MM.1S (cell line): ENCODE data around the gene ARHGEF1.
A peak's percentile ranks its signal among the peaks of the same experiment; 100 is the strongest.

Source experiments
- DNase-seq: peaks from one replicate; pipeline ENCODE4 v3.0.0-alpha.2; 2015
- H2AFZ ChIP-seq: fragments of 300-600 bp; sonication (generic); 2 replicates; pipeline ENCODE4 v1.6.0; 2016; ENCODE audit warnings: antibody characterized with exemption, low read length
- H3F3A ChIP-seq: fragments of 300-600 bp; sonication (generic); 2 replicates; pipeline ENCODE4 v1.6.1; 2016; ENCODE audit warnings: mild to moderate bottlenecking, antibody characterized with exemption, low read length, moderate library complexity, mixed read lengths; ENCODE audit not compliant: insufficient read depth
- H3K27ac ChIP-seq: fragments of 300-600 bp; sonication (generic); 2 replicates; pipeline ENCODE4 v1.5.1; 2016; ENCODE audit warnings: mild to moderate bottlenecking, low read length
- H3K27me3 ChIP-seq: fragments of 300-600 bp; sonication (generic); replicated peaks from 2 replicates; pipeline ENCODE4 v1.6.0; 2016; ENCODE audit warnings: low read length; ENCODE audit not compliant: insufficient read depth
- H3K36me3 ChIP-seq: fragments of 300-600 bp; sonication (generic); replicated peaks from 2 replicates; pipeline ENCODE4 v1.6.1; 2016; ENCODE audit warnings: mild to moderate bottlenecking, low read length, mixed read lengths; ENCODE audit not compliant: insufficient read depth
- H3K4me1 ChIP-seq: fragments of 300-600 bp; sonication (generic); 2 replicates; pipeline ENCODE4 v1.6.1; 2016; ENCODE audit warnings: low read length, mixed read lengths
- H3K4me2 ChIP-seq: fragments of 300-600 bp; sonication (generic); 2 replicates; pipeline ENCODE4 v1.6.0; 2016; ENCODE audit warnings: low read depth, low read length
- H3K4me3 ChIP-seq: fragments of 300-600 bp; sonication (generic); 2 replicates; pipeline ENCODE4 v1.5.1; 2016; ENCODE audit warnings: low read length, mixed read lengths
- H3K79me2 ChIP-seq: fragments of 300-600 bp; sonication (generic); 2 replicates; pipeline ENCODE4 v1.6.1; 2016; ENCODE audit warnings: mixed run types, low read length, mixed read lengths
- H3K9ac ChIP-seq: fragments of 300-600 bp; sonication (generic); 2 replicates; pipeline ENCODE4 v1.6.1; 2016; ENCODE audit warnings: low read length, mixed read lengths
- H3K9me2 ChIP-seq: fragments of 300-600 bp; sonication (generic); replicated peaks from 2 replicates; pipeline ENCODE4 v1.6.1; 2016; ENCODE audit warnings: mild to moderate bottlenecking, low read length, mixed read lengths; ENCODE audit not compliant: insufficient read depth
- H3K9me3 ChIP-seq: fragments of 300-600 bp; sonication (generic); replicated peaks from 2 replicates; pipeline ENCODE4 v1.6.1; 2016; ENCODE audit warnings: mild to moderate bottlenecking, low read length, mixed read lengths; ENCODE audit not compliant: insufficient read depth
- H4K20me1 ChIP-seq: fragments of 300-600 bp; sonication (generic); 2 replicates; pipeline ENCODE4 v1.6.1; 2016; ENCODE audit warnings: mild to moderate bottlenecking, low read length, moderate library complexity, mixed read lengths; ENCODE audit not compliant: insufficient read depth
- CTCF ChIP-seq: fragments of 300-600 bp; sonication (generic); IDR thresholded peaks from 2 replicates; pipeline ENCODE4 v1.5.1; 2016; ENCODE audit warnings: antibody characterized with exemption, low read length, mixed read lengths
- EZH2 ChIP-seq: fragments of 300-600 bp; sonication (generic); optimal IDR thresholded peaks from 2 replicates; pipeline ENCODE3; 2017; ENCODE audit warnings: low read depth, mild to moderate bottlenecking, antibody characterized with exemption, low read length, mixed read lengths
- EZH2phosphoT487 ChIP-seq: fragments of 300-600 bp; sonication (generic); IDR thresholded peaks from 2 replicates; pipeline ENCODE4 v1.6.1; 2018; ENCODE audit warnings: antibody characterized with exemption, low read length

Gene ARHGEF1

DNA sequence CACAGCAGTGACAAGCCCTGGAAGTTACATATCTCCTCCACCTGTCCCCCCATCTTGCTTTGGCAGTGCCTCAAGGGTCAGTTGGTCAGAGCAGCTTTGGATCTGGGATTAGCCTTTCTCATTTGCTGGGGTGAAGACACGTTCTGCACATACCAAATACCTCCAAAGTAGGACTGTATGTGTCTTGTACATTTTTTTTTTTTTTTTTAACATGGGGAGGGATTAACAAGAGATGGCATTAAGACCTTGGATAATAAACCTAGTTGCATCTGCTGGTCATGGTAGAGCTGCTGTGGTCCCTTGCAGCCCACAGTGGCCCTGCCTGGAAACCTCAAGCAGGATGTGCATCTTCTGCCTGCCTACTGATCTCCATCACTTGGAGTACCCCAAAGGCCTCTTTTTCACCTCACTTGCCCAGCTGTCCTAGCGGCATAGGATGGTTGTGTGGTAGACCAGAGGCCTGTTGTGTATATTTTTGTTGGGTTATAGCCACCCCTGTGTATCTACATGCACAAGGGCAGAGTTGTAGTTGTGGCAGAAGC, 20.5 kb upstream of the ARHGEF1 start:
- Histone ChIP-seq H3K36me3 (peaks cover 12% of the 10 kb centered on the region; the same call in 1 of the 2 replicates), H3K9me3 (no peaks in the 10 kb centered on the region), H3F3A (peaks cover 40% of the 10 kb centered on the region), H3K4me3 (no peak overlapping the region), H3K27me3 (no peaks in the 10 kb centered on the region), H3K79me2 (peaks cover 73% of the 10 kb centered on the region), H3K4me2 (peak overlapping the region; percentile 87), H2AFZ (no peak overlapping the region), H3K27ac (no peak overlapping the region), H4K20me1 (peaks cover 20% of the 10 kb centered on the region), H3K9me2 (no peaks in the 10 kb centered on the region), H3K9ac (no peak overlapping the region; the same call in 1 of the 2 replicates), H3K4me1 (peaks cover 57% of the 10 kb centered on the region)
- TF ChIP-seq EZH2phosphoT487 (no peak), CTCF (no peak), EZH2 (no peak)
- DNase-seq: no peak

GRCh38 chr19:41863209-41863931, 19.6 kb upstream of the ARHGEF1 start:
- Histone ChIP-seq H3K9me3 (no peaks in the 10 kb centered on the region), H3K4me2 (peak overlapping the region; percentile 87; the same call in 1 of the 2 replicates), H3K36me3 (peaks cover 12% of the 10 kb centered on the region; the same call in 1 of the 2 replicates), H3K27me3 (no peaks in the 10 kb centered on the region), H3F3A (peaks cover 48% of the 10 kb centered on the region), H3K4me3 (no peak overlapping the region), H3K27ac (no peak overlapping the region; the same call in 1 of the 2 replicates), H3K79me2 (peaks cover 81% of the 10 kb centered on the region), H3K4me1 (peaks cover 65% of the 10 kb centered on the region), H4K20me1 (peaks cover 29% of the 10 kb centered on the region), H3K9me2 (no peaks in the 10 kb centered on the region), H2AFZ (no peak overlapping the region), H3K9ac (no peak overlapping the region)
- DNase-seq: no peak
- TF ChIP-seq CTCF (no peak), EZH2phosphoT487 (no peak), EZH2 (no peak)

- Histone ChIP-seq H3F3A (peaks cover 57% of the 10 kb centered on the region), H3K27me3 (no peaks in the 10 kb centered on the region), H3K4me1 (peaks cover 71% of the 10 kb centered on the region), H2AFZ (no peak overlapping the region), H3K9me2 (no peaks in the 10 kb centered on the region), H4K20me1 (peaks cover 38% of the 10 kb centered on the region), H3K4me3 (no peak overlapping the region), H3K9me3 (no peaks in the 10 kb centered on the region), H3K79me2 (peaks cover 91% of the 10 kb centered on the region), H3K4me2 (peak overlapping the region; percentile 1), H3K27ac (peak overlapping the region; percentile 2; the same call in 1 of the 2 replicates), H3K9ac (no peak overlapping the region), H3K36me3 (peaks cover 17% of the 10 kb centered on the region)
- TF ChIP-seq EZH2phosphoT487 (no peak), EZH2 (no peak), CTCF (no peak)
- no peak for DNase-seq
Measured at GRCh38 chr19:41864374-41864773, 18.6 kb upstream of the ARHGEF1 start.
